NCI-H1694 (cell line): Measurements from ENCODE around the gene CEP68.

Experiments used
- DNase-seq: peaks from one replicate; lab custom pipeline; 2025; lab: John Stamatoyannopoulos, UW

The CEP68 gene

GRCh38 chr2:65059071-65059470 lies 2.9 kb downstream of the CEP68 start:
- DNase-seq: no peak

- DNase-seq: no peak
These were observed 5.1 kb downstream of the CEP68 start for GRCh38 chr2:65061146-65061909.

GRCh38 chr2:65061910-65062339 lies 5.7 kb downstream of the CEP68 start:
- no peak for DNase-seq

GRCh38 chr2:65062843-65063825 lies 6.9 kb downstream of the CEP68 start:
- no peak for DNase-seq

- peak; percentile 89 for DNase-seq
These were observed 8.7 kb downstream of the CEP68 start for GRCh38 chr2:65064728-65065552.

GRCh38 chr2:65067806-65068553 lies 11.8 kb downstream of the CEP68 start:
- DNase-seq: no peak

GRCh38 chr2:65069439-65069824 lies 13.2 kb downstream of the CEP68 start:
- DNase-seq: no peak

- DNase-seq: no peak
These were observed 14.1 kb downstream of the CEP68 start for GRCh38 chr2:65070172-65070830.

GRCh38 chr2:65070856-65071255 lies 14.6 kb downstream of the CEP68 start:
- DNase-seq: no peak

GRCh38 chr2:65071499-65072180 lies 15.4 kb downstream of the CEP68 start:
- DNase-seq: no peak

- no peak for DNase-seq
These were observed 16.2 kb downstream of the CEP68 start for GRCh38 chr2:65072181-65072970.

- DNase-seq: no peak
These were observed 17.8 kb downstream of the CEP68 start for GRCh38 chr2:65073879-65074565.

GRCh38 chr2:65075176-65075575 lies 19.0 kb downstream of the CEP68 start:
- no peak for DNase-seq

GRCh38 chr2:65075605-65076344 lies 19.6 kb downstream of the CEP68 start:
- no peak for DNase-seq

GRCh38 chr2:65076345-65076710 lies 20.1 kb downstream of the CEP68 start:
- no peak for DNase-seq

GRCh38 chr2:65077898-65078297 lies 21.7 kb downstream of the CEP68 start:
- DNase-seq: no peak

- DNase-seq: no peak
These were observed 22.8 kb downstream of the CEP68 start for GRCh38 chr2:65079017-65079416.

- DNase-seq: no peak
These were observed 25.0 kb downstream of the CEP68 start for GRCh38 chr2:65081232-65081685.
